SHP77 treated with DMSO at 0.1 percent for 48 hours (cell line): Measurements from ENCODE around the gene RFX8.
"Not testable (repeated sequence)": the region's sequence is repeated elsewhere in the genome, so short reads cannot be mapped to it uniquely, and the experiment has no call there.

Source experiments
- DNase-seq: peaks from one replicate; lab custom pipeline; 2025; lab: John Stamatoyannopoulos, UW

The RFX8 gene

DNA sequence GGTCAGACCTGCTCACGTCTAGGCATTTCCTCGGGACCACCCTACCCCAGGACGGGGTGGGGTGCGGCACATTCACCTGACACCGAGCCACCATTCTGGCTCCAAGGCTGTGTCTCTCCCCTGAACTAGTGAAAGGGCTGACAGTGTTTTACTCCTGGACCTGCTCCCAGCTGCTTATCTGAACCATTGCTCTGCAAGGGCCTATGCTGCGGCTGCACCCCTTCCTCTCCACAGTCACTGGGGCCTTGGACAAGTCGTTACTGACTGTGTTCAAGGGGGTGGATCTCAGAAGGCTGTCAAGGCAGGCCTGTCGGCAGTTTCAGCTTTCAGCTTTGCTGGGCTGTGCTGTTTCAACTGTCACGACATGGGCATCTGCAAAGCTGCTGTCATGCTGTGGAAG lies 99.3 kb downstream of the RFX8 start:
- no peak for DNase-seq

DNA sequence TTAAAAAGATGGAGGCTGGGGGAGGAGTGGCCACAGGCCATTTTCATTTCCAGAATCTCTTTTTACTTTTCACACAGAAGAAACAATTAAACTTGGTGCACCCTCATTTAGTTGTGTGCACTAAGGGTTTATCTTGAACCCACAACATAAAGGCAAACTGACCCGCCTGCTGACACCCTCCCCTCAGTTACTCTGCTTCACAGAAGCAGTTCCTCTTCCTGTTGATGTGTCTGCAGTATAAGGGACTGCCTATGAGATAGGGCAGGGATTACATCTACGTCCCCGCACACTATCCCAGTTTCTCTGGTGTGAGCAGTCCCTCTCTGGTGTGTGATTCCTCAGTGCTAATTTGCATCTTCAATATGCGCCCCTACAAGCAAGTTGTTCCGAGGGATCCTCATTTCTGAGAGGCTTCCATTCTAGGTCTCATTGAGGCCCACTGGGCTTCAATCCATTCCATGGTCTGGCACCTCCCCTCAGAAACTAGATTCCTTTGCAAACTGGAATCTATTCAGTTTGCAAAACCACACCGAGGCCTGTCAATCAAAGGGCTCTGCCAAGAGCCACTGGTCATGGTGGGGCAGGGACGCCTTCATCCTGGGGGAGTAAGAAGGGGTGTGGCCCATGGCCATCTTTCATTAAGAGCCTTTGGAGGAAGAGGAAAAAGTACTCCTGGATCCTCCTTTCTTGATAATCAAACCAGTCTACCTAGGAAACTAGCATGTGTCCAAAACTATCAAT lies 99.9 kb downstream of the RFX8 start:
- no peak for DNase-seq

DNA sequence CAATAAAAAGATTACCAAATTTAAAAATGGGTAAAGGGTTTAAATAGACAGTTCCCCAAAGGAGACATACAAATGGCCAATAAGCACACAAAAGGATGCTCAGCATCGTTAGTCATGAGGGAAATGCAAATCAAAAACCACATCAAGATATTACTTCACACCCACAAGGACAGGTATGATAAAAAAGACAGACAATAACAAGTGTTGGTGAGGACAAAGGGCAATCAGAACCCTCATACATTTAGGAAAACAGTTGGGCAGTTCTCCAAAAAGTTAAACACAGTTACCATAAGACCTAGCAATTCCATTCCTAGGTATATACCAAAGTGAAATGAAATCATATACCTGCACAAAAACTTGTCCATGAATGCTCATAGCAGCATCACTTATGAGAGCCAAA lies 102.1 kb downstream of the RFX8 start:
- DNase-seq, result no peak

DNA sequence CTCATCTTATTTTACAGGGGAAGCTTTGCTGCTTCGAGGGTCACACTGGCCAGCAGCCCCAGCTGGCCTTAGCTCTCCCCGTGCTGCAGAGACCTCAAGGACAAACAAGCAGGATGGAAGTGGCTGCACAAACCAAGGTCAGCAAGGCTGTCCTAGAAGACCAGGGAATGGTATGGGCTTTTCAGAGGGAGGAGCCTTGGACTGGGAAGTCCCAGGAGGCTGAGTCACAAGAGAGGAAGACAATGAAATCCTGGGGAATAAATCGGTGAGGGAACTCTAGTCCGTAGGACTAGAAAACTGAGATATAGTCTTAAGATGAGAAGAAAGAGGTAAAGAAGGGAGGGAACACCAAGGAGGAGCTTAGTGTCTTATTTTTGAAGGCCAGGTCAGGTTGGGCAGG lies 103.3 kb downstream of the RFX8 start:
- no peak for DNase-seq

DNA sequence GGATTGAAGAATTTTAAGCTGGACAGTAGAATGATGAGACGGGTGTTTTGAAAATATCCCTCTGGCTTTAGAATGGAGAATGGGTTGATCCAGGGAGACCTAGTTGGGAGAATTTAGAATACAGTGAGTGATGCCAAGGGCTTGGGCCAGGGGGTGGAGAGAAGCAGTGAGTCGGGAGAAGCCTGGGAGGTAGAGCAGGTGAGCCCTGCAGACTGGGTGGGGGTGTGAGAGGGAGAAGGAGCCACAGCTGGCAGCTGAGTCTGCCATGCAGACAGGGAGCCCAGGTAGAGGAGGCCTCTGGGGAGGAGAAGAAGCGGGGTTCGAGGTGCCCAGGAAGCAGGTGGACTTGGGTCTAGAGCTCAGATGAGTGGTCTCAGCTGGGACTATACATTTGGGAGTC lies 105.8 kb downstream of the RFX8 start:
- no peak for DNase-seq

DNA sequence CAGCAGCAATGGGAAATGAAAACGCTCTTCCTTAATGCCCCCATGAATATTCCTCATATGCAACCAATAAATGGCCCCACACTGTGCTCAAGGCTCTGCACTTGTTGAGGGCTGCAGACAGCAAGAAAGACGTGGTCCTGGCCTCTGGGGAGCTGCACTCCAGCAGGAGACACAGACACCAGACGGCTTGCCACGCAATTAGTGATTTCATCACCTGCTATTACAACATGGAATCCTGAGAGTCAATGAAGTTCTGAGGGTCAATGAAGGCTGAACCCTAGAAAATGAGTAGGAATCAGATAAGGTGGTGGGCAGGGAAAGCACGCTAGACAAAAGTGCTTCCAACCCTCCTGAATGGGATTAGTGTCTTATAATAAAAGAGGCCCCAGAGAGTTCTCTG lies 106.5 kb downstream of the RFX8 start:
- no peak for DNase-seq

DNA sequence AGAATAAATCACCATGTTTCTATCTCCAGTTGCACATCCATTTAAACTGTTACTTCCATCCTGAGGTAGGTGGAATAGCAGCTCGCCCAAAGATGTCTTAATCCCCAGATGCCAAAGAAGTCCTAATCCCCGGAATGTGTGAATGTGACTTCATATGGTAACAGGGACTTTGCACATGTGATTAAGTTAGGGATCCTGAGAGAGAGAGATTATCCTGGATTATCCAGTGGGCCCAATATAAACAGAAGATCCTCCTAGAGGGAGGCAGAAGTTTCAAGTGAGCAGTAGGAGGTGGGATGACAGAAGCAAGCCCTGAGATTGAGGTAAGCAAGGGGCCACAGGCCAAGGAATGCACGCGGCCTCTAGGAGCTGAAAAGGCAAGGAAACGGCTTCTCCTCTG lies 107.4 kb downstream of the RFX8 start:
- DNase-seq, result no peak

DNA sequence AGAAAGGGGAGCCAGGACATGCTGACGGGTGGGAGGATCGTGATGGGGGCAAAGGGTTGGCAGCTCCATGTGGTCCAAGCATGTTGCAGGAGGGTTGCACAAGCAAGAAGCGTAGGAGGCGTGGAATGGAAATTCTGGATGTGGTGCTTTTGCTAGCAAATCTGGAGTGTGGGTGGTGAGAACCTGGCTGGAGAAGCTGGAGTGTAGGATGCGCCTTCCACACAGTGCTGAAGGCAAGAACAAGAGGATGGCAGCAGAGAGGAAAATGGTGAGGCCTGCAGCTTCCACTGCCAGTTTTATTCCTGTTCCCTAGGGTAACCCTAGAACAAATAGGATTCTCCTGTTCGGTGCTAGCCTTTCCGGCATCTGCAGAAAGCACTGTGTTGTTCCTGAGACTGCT lies 110.0 kb downstream of the RFX8 start:
- DNase-seq, result no peak

DNA sequence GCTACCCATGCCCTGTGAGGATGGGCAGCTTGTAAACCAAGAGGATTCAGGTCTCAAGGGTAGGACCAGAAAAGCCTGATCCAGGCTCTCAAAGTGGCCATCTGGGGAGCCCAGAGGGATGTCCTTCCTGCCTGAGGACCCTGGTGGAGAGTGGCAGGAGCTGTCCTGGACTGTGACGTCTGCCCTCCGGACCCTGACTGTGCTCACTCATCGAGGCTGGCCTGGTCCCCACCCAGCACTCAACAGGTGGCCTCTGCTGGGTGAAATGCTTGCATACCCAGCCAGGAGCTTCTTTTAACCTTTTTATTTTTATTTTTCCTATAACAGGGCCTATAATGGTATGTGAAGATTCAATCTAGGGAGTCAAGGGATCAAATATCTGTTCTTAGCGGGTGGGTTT lies 112.1 kb downstream of the RFX8 start:
- DNase-seq, result no peak

DNA sequence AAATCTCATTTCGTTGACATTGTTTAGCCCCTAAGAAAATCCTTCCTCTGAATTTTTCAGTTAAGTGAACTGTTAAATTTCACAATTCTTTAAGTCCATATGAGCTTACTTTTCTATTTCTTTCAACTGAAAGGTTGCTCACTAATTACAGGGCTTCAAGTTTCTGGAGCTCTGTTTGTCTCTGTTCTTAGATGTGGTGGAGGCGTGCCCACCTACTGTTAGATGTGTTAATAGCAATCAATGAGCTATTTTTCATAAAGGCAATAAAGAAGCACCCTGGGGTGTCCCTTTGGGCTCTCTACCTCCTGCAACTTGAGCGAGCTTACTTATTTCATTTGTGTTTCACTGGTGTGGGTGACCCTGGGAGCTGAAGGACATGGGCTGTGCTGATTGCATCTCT lies 112.6 kb downstream of the RFX8 start:
- no peak for DNase-seq

DNA sequence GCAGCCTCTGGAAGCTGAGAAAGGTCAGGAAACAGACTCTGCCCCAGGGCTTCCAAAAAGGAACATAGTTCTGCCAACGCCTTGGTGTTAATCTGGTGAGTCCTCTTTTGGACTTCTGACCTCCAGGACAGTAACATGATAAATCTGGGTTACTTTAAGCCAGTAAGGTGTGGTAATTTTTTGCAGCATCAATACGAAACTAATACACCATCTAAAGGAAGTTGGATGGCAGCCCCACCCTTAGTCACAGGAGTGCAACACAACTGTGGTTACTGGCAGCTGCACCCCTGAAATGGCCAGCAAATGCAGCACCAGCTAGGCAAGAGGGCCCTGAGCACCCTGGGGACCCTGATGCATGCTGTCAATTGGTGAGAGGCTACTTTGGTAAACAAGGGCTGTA lies 113.4 kb downstream of the RFX8 start:
- no peak for DNase-seq

DNA sequence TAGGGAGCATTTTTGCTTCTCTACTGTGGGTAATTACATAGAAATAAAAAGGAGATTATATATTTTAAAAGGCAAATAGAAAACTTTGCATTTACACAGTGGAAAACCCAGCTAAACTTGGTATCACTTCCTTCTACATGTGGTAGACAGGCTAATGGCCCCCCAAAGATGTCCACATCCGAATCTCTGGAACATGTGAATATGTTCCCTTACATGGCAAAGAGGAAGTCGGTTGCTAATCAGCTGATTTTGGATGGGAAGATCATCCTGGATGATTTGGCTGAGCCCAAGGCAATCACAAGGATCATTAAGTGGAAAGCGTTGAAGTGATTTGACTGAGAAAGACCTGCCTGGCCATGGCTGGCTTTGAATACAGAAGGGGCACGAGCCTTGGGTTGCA lies 113.8 kb downstream of the RFX8 start:
- no peak for DNase-seq

DNA sequence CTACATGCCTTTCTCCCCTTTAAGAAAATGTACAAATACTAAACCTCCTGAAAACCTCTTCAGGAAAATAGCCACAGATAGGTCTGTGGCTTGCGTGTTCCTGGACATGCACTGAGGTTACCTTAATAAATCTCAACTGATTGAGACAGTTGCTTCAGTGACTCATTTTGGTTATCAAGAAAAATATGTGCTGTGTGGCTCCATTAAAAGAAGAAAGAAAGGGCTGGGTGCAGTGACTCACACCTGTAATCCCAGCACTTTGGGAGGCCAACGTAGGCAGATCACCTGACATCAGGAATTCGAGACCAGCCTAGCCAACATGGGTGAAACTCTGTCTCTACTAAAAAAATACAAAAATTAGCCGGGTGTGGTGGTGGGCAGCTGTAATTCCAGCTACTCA lies 114.7 kb downstream of the RFX8 start:
- no peak for DNase-seq

DNA sequence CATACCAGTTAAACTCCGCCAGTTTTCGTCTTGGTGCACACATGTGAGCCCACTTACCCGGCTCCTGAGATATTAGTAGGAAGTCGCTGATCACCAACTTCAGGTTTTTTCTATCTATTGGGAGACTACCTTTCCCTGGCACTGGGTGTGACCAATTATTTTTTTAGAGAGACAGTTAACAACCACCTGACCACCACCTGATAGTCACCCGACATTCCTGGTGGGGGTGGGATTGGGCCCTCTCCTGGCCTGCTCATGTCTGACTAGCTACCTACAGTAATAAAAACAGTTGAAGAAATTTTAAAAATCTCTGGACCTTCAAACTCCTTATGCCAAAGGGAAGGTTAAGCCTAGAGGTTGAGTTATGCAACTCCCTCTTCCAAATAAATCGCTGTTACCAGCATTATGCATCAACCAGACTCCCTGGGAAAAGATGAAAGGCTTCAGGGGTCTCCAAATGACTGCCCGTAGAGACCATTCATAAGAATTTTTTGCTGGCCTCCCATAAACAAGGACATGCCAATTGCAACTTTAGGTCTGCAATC lies 115.4 kb downstream of the RFX8 start:
- no peak for DNase-seq

DNA sequence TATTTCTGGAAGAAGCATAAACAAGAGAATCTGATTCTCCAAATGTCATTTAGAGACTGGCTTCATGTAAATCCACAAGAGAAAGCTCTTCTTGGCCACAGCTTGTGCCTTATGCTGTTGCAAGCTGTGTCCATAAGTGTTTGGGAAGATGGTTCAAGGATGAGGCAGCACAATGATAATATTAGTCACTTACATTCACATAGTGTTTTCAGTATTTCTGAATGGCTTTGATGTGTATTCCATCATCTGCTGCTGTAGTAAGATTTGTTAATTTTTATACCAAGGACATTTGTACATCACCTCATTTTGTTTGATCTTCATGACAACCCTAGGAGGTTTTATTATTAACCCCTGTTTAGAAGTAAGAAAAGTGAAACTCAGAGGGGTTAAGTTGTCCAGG lies 117.5 kb downstream of the RFX8 start:
- DNase-seq, result no peak

DNA sequence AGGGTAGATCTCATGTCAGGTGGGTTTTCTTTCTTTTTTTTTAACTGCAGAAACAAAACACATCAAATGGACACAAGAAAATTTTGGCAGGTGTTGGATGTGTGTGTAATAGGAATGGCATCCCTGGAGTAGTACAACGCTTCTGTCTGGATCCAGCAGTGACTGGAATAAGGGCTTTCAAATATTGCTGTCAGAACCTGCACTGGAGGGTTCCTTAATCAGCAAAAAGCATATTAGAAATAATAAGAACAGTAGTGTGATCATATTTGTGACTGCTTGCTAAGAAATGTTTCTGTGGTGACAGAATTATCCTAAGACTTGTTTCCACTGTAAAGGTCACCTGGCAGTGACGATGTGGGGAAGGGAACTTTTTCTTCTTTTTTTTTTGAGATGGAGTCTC lies 118.4 kb downstream of the RFX8 start:
- no peak for DNase-seq

DNA sequence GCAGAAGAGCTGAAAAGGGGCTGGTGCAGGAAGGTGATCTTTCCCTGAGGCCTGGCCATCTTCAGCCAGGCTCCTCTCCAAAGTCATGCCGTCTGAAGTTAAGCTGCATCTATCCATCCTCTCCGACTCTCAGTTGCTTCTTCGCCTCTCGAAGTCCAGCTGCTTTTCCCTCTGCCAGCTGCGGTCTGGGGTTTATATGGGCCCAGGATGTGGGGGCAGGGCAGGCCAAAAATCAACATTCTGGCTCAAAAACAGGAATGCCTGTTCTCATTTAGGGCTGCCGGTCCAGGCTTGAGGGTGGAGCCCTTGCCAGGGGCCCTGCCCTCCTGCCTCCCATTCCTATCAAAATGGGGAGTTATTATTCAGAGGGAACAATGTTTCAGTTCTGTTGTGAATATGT lies 118.9 kb downstream of the RFX8 start:
- DNase-seq, result no peak

DNA sequence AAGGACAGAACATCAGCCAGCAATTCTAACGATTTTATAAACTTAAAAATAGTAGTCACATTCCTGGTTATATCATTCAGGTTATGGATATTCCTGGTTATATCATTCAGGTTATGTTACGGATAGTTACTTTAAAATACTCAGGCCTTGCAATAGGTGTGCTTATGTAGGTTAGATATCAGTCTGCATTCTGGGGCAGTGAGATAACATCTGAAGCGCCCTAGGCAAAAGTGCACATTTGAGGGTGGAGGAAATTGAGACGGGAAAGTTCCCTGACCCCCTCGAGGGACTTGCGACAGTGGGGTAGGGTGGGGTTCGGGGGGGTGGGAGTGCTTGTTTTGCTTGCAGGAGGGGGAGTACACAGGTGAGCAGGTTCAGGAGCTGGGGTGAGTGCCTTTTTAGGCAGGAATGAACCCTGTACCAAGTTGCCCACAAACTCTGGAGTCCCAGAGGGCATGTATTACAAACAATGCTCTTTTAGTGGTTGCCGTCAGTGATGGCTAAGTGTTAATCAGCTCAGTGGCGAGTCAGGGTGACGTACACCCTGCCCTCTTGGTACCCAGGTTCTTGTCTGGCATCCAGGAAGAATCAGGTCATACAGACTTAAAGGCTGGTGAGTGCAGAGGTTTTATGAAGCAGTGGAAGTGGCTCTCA lies 119.4 kb downstream of the RFX8 start:
- DNase-seq, result no peak

DNA sequence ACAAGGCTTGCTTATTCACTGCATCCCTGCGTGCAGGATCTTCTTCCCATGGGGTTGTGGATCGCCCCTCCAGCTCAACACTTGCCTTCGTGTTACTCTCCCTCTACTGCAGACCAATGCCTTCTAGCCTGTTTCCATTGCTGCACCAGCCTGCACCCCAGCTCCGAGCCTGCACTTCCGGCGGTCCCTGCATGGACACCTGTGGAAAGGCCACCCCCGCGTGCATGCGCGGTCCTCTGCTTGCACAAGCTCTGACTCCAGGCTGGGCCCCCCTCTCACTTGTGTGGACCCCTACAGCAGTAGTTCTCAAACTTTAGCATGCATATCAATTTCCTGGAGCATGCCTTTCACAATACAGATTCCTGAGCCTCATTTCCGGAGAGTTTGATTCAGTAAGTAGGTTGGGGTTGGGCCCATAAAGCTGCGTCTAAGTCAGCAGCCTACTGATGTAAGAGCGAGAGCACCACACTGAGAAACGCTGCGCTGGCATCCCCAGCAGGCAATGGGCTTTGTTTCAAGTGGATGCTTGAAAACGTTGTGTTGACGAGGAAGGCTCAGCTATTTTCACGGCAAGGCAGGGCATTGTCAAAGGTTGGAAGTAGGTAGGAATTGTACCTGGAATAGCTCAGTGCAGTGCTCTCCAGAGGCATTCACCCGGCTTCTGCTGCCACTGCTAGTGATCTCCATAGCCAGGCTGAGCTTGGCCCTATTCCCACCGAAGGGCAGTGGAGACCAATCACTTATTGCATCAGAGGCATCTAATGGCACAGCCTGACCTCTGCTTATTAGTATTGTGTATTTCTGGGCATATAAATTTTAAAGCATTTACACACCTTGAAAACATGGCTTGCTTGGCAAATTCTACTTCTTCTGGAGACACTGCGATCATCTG lies 120.2 kb downstream of the RFX8 start:
- no peak for DNase-seq

DNA sequence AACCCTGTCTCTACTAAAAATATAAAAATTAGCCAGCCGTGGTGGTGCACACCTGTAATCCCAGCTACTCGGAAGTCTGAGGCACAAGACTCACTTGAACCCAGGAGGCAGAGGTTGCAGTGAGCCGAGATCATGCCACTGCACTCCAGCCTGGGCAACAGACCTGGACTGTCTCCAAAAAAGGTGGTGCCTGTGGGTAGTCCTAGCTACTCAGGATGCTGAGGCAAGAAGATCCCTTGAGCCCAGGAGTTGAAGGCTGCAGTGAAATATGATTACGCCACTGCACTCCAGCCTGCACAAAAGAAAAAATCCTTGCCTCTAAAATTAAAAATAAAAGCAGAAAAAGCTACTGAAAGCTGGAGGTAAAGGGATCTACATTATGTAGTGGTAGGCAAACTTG lies 122.3 kb downstream of the RFX8 start:
- not testable (repeated sequence) for DNase-seq

DNA sequence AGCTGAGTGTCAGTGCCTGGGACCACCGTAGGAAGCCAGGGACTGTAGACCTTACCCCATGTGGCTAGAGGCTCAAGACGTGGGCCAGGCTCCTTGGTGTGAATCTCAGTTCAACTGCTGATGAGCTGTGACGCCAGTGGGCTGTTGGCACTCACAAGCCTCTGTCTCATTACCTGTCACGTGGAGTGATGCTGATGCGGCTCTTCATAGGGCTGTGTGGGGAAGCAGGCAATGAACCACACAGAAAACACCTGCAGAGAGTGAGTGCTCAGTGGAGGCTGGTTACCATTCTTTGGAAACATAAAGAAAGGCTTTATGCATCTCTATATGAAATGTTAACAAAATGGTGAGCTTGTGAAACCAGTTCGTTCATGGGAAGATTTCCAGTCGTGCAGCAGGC lies 123.7 kb downstream of the RFX8 start:
- DNase-seq, result no peak

DNA sequence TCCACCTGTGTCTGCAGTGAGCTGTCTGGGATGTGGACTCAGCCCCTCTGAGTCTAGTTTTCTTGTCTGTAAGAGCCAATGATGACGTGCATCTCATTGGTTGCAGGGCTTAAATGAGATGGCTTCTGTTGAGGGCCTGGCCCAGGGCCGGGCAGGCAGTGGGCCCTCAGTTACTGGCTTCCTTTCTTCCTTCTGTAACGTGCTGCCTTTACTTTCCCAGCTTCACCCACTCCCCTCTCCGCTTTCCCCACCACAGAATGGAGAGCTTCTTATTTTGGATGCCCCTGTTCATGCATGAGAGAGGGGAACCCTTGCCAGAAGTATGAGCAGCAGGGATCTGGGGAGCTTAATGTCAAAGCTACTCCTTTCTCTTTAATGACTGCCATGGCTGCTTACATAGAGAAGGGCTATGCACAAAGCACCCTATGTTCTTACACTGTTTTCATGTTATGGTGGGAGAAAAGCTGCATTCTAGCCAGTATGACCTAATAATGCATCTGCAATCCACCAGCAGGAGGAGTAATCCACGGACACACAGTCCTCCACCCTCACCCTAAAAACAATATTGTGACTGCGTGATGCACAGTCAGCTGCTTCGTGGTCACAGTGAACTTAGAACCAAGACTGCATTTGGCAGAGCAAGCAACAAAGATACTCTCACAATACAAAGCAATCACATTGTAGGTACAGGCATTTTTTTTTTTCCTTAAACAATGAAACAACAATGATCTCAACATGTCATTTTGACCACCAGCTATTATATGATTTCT lies 124.8 kb downstream of the RFX8 start:
- DNase-seq, result no peak
